ENCODE data around the gene LDLR.
"Not testable (repeated sequence)": the region's sequence is repeated elsewhere in the genome, so short reads cannot be mapped to it uniquely, and the experiment has no call there.

Gene LDLR

GRCh38 chr19:11173516-11174155, 84.4 kb downstream of the LDLR start:
- no peak for DNase-seq (ENCODE audit: low read depth)

GRCh38 chr19:11174336-11174735, 85.1 kb downstream of the LDLR start:
- no peak for DNase-seq (ENCODE audit: low read depth)

DNA sequence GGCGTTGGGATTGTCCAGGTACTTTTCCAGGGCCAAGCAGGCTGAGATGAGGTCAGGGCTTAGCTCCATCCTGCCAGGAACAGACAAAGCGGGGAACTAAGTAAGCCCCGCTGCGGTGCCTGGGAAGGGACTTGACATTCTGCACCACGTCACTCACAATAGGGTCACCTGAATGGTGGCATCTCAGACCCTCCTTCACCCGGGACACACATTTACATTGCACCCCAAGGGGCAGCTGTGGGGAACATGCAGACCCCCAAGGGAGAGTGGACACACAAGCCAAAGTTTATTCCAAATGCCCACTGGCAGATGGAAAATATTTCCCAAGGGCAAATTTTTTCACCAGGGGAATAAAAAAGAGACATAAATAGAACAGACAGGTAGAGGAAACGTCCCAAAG, 86.7 kb downstream of the LDLR start:
- DNase-seq (ENCODE audit: low read depth) = no peak

DNA sequence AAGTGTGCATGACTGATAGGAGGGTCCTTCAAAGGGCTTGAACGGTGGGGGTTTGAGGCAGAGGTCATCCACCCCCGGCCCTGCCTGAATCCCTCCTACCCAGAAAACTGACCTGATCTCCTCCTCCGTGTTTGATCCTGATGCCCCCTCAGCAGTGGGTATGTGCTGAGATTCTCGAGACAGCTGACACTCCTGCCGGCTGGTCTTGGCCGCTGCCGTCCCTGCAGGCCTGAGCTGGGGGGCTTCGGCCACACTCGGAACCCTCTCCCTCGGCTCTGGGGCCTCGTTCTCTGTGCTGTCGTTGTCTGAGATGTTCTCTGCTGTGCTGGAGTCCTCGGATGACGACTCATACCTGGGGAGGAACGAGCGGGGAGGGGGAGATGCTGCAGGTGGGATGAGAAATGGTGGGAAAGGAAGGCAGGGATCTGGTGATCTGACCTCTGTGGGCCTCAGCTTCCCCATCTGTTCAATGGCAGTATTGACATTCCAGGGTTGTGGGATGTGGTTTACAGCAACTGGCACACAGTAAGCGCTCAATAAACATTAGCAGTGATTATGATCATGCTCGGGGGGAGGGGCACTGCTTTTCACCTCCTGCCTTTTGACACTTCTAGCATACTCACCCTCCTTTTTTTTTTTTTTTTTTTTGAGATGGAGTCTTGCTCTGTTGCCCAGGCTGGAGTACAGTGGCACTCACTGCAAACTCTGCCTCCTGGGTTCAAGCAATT, 87.4 kb downstream of the LDLR start:
- DNase-seq (ENCODE audit: low read depth) = no peak

GRCh38 chr19:11177592-11177991, 88.3 kb downstream of the LDLR start:
- DNase-seq (ENCODE audit: low read depth) = no peak

DNA sequence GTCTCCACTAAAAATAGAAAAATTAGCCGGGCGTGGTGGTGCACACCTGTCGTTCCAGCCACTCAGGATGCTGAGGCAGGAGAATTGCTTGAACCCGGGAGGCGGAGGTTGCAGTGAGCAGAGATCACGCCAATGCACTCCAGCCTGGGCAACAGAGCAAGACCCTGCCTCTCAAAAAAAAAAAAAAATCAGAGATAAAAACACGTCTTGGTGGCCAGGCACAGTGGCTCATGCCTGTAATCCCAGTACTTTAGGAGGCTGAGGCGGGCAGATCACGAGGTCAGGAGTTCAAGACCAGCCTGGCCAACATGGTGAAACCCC, 89.8 kb downstream of the LDLR start:
- not testable (repeated sequence) for DNase-seq (ENCODE audit: low read depth)

GRCh38 chr19:11179716-11180297, 90.5 kb downstream of the LDLR start:
- DNase-seq (ENCODE audit: low read depth) = no peak

- no peak for DNase-seq (ENCODE audit: low read depth)
Measured at GRCh38 chr19:11180346-11180745, 91.1 kb downstream of the LDLR start.

DNA sequence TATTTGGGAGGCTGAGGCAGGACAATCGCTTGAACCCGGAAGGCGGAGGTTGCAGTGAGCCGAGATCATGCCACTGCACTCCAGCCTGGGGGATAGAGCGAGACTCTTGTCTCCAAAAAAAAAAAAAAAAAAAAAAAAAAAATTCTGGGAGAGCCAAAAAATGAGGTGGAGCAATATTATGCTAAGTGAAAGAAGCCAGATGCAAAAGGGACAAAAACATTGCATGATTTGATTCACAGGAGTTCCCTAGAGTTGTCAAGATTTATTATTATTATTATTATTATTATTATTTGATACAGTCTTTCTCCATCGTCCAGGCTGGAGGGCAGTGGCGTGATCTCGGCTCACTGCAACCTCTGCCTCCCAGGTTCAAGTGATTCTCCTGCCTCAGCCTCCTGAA, 91.7 kb downstream of the LDLR start:
- not testable (repeated sequence) for DNase-seq (ENCODE audit: low read depth)

- DNase-seq (ENCODE audit: low read depth) = no peak
Measured at GRCh38 chr19:11181488-11181887, 92.2 kb downstream of the LDLR start.

Measured in HS-27A (cell line).